H1 (cell line): ENCODE measurements around the gene OR2V2.

Experiments used
- EGR1 ChIP-seq: IDR thresholded peaks from 2 replicates; pipeline ENCODE4 v1.6.1; 2011; ENCODE audit warnings: low read depth, low read length, borderline replicate concordance
- EZH2 ChIP-seq: fragments of 200-600 bp; sonication (generic); IDR thresholded peaks from 2 replicates; pipeline ENCODE4 v1.7.1; 2012; ENCODE audit warnings: low read depth, mild to moderate bottlenecking, moderate library complexity, low read length, inconsistent platforms; ENCODE audit not compliant: severe bottlenecking
- POLR2AphosphoS5 ChIP-seq: IDR thresholded peaks from 2 replicates; pipeline ENCODE4 v1.6.1; 2011; ENCODE audit warnings: low read depth, low read length
- RAD21 ChIP-seq, 2 experiments: IDR thresholded peaks in 1 of 2; conservative IDR thresholded peaks in 1 of 2; 2 replicates each; pipeline ENCODE4 v1.6.1; 2011; ENCODE audit warnings: low read depth in 2 of 2, low read length in 2 of 2, improper control_type of control experiment in 1 of 2, inconsistent platforms in 1 of 2, mild to moderate bottlenecking in 1 of 2, moderate library complexity in 1 of 2
- SP4 ChIP-seq: IDR thresholded peaks from 2 replicates; pipeline ENCODE4 v1.6.1; 2012; ENCODE audit warnings: low read length, inconsistent platforms
- TF ChIP-seq, protein P1 (sequence below), 3 experiments: IDR thresholded peaks; 1 replicate in 2 of 3; 2 replicates in 1 of 3; pipeline versions ENCODE4 v1.5.1 to v1.6.1; 2011; ENCODE audit warnings: low read length in 3 of 3, mild to moderate bottlenecking in 3 of 3, inconsistent platforms in 2 of 3, low read depth in 1 of 3, moderate library complexity in 1 of 3; ENCODE audit not compliant: insufficient read depth in 1 of 3; ENCODE audit errors: control extremely low read depth in 1 of 3
- TF ChIP-seq, protein P2 (sequence below): IDR thresholded peaks from 2 replicates; pipeline ENCODE4 v1.6.1; 2011; ENCODE audit warnings: low read length, improper control_type of control experiment

DNA sequence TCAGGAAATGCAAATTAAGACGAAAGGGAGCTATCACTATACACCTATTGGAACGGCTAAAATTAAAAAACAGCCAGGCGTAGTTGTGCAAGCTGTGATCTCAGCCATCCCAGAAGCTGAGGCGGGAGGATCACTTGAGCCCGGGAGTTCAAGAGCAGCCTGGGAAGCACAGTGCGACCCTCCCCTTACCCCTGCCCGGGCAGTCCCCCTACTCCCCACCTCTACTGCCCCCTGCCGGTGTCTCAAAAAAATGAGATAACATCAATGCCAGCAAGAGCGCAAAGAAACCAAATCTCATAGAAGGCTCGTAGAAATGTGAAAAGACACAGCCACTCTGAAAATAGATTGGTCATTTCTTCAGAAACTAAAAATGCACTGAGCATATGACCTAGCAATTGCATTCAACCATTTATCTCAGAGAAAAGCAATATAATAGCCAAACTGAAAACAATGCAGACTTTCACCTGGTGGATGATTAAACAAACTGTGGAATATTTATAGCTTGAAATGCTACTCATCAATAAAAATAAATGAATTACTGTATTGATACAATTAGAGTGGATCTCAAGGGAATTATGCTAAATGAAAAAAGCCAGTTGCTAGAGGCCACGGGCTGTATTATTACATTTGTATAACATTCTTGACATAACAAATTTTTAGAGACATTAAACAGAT is 20.6 kb downstream of the OR2V2 start:
- TF ChIP-seq EZH2, result no peak
- no peak for TF ChIP-seq POLR2AphosphoS5
- no peak for TF ChIP-seq SP4
- TF ChIP-seq, protein P1, sequence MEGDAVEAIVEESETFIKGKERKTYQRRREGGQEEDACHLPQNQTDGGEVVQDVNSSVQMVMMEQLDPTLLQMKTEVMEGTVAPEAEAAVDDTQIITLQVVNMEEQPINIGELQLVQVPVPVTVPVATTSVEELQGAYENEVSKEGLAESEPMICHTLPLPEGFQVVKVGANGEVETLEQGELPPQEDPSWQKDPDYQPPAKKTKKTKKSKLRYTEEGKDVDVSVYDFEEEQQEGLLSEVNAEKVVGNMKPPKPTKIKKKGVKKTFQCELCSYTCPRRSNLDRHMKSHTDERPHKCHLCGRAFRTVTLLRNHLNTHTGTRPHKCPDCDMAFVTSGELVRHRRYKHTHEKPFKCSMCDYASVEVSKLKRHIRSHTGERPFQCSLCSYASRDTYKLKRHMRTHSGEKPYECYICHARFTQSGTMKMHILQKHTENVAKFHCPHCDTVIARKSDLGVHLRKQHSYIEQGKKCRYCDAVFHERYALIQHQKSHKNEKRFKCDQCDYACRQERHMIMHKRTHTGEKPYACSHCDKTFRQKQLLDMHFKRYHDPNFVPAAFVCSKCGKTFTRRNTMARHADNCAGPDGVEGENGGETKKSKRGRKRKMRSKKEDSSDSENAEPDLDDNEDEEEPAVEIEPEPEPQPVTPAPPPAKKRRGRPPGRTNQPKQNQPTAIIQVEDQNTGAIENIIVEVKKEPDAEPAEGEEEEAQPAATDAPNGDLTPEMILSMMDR (IDR thresholded peaks at IDR 0.05; ENCODE audit: control extremely low read depth in 1 of 3, insufficient read depth in 1 of 3, low read depth in 1 of 3, low read length in 3 of 3), result peak; percentile 64 to 69 (median 68)
- peak; percentile 51 to 65 for TF ChIP-seq RAD21 (IDR thresholded peaks at IDR 0.05 in 1 of 2, conservative IDR thresholded peaks at IDR 0.05 in 1 of 2; ENCODE audit: low read depth in 2 of 2, low read length in 2 of 2)
- TF ChIP-seq, protein P2, sequence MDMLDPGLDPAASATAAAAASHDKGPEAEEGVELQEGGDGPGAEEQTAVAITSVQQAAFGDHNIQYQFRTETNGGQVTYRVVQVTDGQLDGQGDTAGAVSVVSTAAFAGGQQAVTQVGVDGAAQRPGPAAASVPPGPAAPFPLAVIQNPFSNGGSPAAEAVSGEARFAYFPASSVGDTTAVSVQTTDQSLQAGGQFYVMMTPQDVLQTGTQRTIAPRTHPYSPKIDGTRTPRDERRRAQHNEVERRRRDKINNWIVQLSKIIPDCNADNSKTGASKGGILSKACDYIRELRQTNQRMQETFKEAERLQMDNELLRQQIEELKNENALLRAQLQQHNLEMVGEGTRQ, result no peak
- no peak for TF ChIP-seq EGR1
